Measurements from ENCODE around the gene PLA1A.

Gene PLA1A

DNA sequence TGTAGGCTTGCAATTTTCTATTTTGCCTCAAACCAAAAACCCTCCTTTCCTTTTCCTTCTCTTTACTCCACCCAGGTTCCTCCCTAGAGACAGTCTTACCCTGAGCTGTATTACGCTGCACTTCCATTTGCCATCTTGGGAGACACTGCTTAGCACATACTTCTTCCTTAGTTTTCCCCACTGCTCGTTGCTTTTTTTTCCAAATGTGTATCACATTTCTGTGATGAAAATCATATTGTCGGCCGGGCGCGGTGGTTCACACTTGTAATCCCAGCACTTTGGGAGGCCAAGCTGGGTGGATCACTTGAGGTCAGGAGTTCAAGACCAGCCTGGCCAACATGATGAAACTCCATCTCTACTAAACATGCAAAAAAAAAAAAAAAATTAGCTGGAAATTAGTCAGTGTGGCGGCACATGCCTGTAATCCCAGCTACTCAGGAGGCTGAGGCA is 33.2 kb downstream of the PLA1A start:
- no peaks in the 10 kb centered on the region for H3K36me3 ChIP-seq (ENCODE audit: insufficient read depth, low read length)
- no peaks in the 10 kb centered on the region for H3K9me3 ChIP-seq (ENCODE audit: control insufficient read depth, insufficient read depth, low read length)
- H3K9ac ChIP-seq (ENCODE audit: low read depth, low read length) = no peak overlapping the region
- peaks cover 8% of the 10 kb centered on the region; the same call in 1 of the 2 replicates for H3K4me1 ChIP-seq (ENCODE audit: insufficient read depth, low read length)

DNA sequence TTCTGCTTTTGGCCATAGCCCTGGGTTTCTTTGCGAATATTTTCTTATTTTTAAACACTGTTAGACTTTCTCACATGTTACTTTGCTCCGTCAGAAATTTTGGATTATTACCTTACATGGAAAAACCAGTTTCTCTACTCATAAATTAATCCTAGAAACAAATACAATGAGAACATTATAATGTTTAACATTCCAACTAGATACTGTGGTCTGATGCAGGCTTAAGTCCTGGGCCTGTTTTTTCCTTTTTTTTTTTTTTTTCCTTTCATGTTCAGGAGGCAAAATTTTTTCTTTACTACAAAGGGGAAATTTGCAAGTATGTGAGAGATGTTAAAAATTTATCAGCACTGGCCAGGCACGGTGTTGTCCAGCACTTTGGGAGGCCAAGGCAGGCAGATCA is 33.8 kb downstream of the PLA1A start:
- Histone ChIP-seq H3K9ac (ENCODE audit: low read depth, low read length) (no peak overlapping the region; the same call in 1 of the 2 replicates), H3K36me3 (ENCODE audit: insufficient read depth, low read length) (no peaks in the 10 kb centered on the region), H3K4me1 (ENCODE audit: insufficient read depth, low read length) (peaks cover 8% of the 10 kb centered on the region; the same call in 1 of the 2 replicates), H3K9me3 (ENCODE audit: control insufficient read depth, insufficient read depth, low read length) (no peaks in the 10 kb centered on the region)

DNA sequence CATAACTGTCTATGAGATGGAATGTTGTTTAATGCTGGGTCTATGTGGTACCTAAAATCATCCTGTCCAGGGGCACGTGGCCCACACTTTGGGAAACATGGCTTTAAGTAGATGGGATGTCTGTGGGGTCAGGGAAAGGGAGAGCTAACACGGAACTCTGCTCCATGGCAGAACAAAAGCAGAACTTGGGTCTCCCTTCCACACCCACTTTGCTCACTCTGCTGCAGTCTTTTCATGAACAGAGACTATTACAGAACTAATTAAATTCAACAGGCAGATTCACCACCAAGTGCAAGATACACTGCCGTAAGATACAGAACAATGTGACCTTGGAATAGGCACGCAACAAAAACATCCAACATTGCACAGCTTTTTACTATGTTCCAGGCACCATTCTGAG is 34.5 kb downstream of the PLA1A start:
- Histone ChIP-seq H3K9me3 (ENCODE audit: control insufficient read depth, insufficient read depth, low read length) (no peaks in the 10 kb centered on the region), H3K9ac (ENCODE audit: low read depth, low read length) (no peak overlapping the region), H3K4me1 (ENCODE audit: insufficient read depth, low read length) (peaks cover 8% of the 10 kb centered on the region; the same call in 1 of the 2 replicates), H3K36me3 (ENCODE audit: insufficient read depth, low read length) (no peaks in the 10 kb centered on the region)

DNA sequence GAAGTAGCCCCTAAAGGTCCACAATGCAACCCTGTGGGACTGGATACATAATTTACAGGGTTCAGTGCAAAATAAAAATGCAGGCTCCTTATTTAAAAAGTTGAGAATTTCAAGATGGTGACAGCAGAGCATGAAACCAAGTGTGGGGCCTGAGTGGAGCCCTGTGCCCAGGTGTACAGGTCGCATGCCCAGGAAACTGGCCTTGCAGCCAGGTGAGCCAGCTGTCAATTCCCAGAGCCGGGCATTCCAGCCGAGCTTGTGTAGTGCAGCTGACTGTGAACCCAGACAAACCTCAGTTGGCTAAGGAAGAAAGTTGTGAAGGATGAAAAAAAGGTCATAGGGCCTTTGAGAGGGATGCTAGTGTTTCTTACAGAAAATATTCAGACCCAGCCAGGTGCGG is 35.1 kb downstream of the PLA1A start:
- H3K9ac ChIP-seq (ENCODE audit: low read depth, low read length) = no peak overlapping the region
- no peaks in the 10 kb centered on the region for H3K36me3 ChIP-seq (ENCODE audit: insufficient read depth, low read length)
- H3K9me3 ChIP-seq (ENCODE audit: control insufficient read depth, insufficient read depth, low read length) = no peaks in the 10 kb centered on the region
- peaks cover 8% of the 10 kb centered on the region; the same call in 1 of the 2 replicates for H3K4me1 ChIP-seq (ENCODE audit: insufficient read depth, low read length)

DNA sequence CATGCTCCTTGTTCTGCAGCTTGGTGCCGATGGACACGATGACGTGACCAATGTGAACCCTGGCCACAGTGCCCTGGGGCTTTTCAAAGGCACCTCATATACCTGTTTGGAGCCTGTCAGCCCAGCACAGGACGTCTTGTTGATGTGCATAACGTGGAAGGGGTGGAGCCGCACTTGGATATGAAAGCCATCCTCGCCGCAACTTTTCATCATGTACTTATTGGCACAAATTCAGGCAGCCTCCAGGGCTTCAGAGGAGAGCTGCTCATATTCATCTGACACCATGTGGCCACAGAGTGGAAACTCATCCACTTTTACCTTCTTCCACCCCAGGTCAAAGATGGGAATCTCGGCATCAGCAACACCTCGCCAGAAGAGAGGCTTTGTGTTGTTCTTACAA is 38.0 kb downstream of the PLA1A start:
- Histone ChIP-seq H3K4me1 (ENCODE audit: insufficient read depth, low read length) (peaks cover 6% of the 10 kb centered on the region; the same call in 1 of the 2 replicates), H3K9ac (ENCODE audit: low read depth, low read length) (no peak overlapping the region), H3K9me3 (ENCODE audit: control insufficient read depth, insufficient read depth, low read length) (no peaks in the 10 kb centered on the region), H3K36me3 (ENCODE audit: insufficient read depth, low read length) (no peaks in the 10 kb centered on the region)

DNA sequence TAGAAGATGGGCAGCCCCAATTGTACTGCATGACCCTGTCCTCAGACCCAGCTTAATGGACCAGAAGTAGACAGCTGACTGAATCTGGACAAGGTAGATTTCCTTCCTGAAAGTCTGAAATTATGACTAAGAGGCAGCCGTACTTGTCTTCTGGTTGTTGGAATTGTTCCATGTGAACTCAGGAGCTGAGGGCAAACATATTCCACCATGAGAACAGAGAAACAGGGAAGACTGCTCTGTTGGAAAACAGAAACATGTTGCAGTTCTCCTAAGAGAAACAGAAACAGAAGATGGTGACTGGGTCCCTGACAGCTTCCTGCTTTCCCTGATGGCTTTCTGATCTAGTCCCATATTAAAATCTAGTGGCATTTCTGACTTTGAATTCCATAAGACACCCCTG is 38.6 kb downstream of the PLA1A start:
- Histone ChIP-seq H3K36me3 (ENCODE audit: insufficient read depth, low read length) (no peaks in the 10 kb centered on the region), H3K4me1 (ENCODE audit: insufficient read depth, low read length) (0 out of 2 replicates have a peak, but pooled peaks cover 3% of the 10 kb centered on the region), H3K9me3 (ENCODE audit: control insufficient read depth, insufficient read depth, low read length) (no peaks in the 10 kb centered on the region), H3K9ac (ENCODE audit: low read depth, low read length) (no peak overlapping the region)

DNA sequence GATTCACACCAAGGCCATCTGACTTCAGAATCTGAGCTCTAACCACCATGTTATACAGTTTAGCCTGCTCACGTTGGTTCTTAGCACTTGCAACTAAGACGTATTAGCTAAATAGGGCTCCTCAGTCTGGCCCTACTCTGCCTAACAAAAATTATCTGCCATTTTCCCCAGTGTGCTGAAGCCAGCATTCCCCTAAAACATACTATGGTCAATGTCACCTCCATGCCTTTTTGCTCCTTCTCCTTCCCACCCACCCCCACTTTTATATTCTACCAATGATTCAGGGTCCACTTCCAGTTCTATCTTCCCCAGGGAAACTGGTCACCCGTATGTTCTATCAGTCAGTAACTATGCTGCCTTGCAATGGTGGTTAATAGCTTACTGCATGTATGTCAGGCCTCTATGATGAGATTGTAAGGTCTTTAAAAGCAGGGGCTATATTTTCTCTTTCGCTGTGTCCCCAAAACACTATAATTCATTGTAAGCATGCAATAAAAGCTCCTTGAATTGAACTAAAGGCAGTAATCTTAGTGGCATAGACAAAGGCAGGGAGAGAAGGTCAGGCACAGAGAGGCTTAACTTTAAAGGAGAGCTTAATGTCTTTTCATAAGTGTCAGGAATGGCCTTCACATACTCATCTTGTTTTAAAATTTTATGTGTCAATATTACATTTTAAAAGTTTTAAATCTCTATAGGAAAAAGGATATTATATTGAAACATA is 39.4 kb downstream of the PLA1A start:
- no peaks in the 10 kb centered on the region for H3K36me3 ChIP-seq (ENCODE audit: insufficient read depth, low read length)
- H3K4me1 ChIP-seq (ENCODE audit: insufficient read depth, low read length) = no peaks in the 10 kb centered on the region
- no peaks in the 10 kb centered on the region for H3K9me3 ChIP-seq (ENCODE audit: control insufficient read depth, insufficient read depth, low read length)
- no peak overlapping the region for H3K9ac ChIP-seq (ENCODE audit: low read depth, low read length)

DNA sequence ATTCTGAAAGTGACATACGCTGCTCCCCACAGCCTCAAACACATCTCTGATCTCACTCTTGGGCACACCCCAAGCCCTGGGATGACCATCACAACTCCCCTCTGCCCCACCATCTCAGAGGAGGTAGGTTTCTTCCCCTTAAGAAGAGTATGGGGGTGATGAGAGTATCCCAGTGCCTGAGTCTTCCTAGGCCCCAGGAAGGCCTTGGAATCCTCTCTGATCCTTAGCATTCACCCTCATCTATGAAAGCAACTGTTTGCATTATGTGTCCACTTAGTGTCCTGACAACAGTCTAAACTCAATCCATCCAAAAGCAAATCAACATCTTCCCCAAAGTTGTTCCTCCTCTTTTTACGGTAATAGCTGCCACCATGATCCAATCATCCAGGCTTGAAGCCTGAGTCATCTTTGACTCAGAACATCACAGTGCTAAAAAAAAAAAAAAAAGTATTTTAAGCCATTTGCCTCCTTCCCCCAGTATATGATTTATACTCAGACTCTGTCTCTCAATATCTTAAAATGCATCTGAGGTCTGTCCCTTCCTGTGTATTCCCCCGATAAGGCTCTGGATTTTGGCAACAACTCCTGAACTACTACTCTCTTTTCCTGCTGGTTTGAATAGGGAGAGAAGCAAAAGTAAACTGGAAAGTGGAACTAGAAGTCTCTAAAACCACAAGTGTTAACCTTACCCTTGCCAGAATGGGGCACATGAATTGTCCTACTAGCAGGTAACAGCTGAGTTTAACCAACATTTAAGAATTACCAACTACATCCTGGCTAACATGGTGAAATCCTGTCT is 40.2 kb downstream of the PLA1A start:
- Histone ChIP-seq H3K9ac (ENCODE audit: low read depth, low read length) (no peak overlapping the region), H3K4me1 (ENCODE audit: insufficient read depth, low read length) (0 out of 2 replicates have a peak, but pooled peaks cover under 1% of the 10 kb centered on the region), H3K9me3 (ENCODE audit: control insufficient read depth, insufficient read depth, low read length) (no peaks in the 10 kb centered on the region), H3K36me3 (ENCODE audit: insufficient read depth, low read length) (no peaks in the 10 kb centered on the region)

DNA sequence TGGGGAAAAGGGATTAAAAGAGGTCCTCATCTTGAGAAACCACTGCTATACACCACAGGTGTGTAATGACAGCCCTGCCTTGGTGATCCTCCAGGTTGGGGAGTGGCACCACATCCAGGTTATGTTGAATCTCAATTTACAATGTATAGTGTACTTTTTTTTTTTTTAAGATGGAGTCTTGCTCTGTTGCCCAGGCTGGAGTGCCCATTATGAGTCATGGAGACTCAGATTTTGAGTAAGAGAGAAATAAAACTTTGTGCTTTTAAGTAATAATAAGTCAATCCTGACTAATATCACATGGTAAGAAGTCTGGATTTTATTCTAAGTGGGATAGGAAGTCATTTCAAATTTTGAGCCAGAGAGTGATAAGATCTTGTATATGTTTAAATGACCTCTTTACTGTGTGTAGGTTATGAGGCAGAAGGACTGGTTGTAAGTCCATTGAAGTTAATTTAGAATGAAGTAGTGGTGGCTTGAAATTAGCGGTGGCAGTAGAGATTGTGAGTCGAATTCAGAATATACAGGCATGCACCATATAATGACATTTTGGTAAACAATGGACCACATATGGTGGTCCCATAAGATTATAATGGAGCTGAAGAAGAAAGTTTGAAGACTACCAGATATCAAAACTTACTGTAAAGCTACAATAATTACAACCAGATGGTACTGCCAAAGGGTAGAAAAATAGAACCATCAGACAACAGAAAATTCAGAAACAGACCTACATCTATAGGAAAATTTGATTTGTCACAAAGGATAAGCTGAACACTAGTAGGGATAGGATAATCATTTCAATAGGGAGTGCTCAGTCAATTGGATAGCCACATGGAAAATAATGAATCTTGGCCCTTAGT is 42.0 kb downstream of the PLA1A start:
- H3K9me3 ChIP-seq (ENCODE audit: control insufficient read depth, insufficient read depth, low read length) = no peaks in the 10 kb centered on the region
- H3K4me1 ChIP-seq (ENCODE audit: insufficient read depth, low read length) = 0 out of 2 replicates have a peak, but pooled peaks cover 6% of the 10 kb centered on the region
- no peaks in the 10 kb centered on the region for H3K36me3 ChIP-seq (ENCODE audit: insufficient read depth, low read length)
- no peak overlapping the region for H3K9ac ChIP-seq (ENCODE audit: low read depth, low read length)

DNA sequence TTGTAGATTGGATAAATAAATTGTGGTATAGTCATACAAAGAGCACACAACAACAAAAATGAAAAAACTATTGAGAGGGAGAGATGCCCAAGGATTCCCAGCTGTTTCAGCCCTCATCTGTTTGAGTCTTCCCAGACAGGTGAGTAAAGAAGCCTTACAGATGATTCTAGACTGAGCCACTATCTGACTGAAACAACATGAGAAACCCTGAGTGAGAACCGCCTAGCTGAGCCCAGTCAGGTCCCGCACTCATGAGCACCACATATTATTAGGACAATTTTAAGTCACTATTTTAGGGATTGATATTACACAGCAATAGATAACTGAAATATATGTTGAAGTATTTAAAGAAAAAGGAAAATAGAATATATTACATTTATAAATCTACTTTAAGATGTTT is 43.7 kb downstream of the PLA1A start:
- no peaks in the 10 kb centered on the region for H3K36me3 ChIP-seq (ENCODE audit: insufficient read depth, low read length)
- no peaks in the 10 kb centered on the region for H3K9me3 ChIP-seq (ENCODE audit: control insufficient read depth, insufficient read depth, low read length)
- H3K4me1 ChIP-seq (ENCODE audit: insufficient read depth, low read length) = 0 out of 2 replicates have a peak, but pooled peaks cover 6% of the 10 kb centered on the region
- no peak overlapping the region for H3K9ac ChIP-seq (ENCODE audit: low read depth, low read length)

DNA sequence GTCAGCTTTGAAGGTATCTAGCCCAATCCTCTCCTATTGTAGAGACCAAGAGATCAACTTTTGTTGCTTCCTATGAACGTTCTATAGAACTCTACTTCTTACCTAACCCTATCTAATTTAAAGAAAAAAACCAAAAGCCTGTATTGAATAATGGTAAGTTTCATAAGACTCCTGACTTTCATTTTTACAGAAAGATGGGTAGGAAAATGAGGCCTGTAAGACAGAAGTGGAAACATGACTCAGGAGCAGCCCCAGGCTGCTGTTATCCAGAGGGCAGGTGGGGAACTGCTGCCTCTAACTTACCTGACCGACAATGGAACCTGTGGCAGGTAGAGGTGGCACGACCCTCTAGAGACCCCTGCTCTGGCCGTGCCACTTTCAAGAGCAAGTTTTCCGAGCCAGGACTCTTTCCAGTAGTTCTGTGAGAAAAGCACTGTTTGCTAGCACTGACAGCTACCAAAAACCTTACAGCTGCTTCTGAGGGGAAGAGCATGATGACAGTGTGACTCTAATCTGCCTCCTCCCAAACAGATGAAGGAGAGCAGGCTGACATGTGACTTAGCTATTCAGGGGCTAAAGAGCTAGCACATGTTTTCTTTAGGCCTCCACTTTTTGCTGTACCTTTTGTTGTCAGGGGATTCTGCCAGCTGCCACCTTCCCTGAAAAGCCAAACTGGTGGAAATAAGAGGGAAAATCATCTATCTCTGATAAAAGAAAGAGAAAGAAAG is 45.2 kb downstream of the PLA1A start:
- no peak overlapping the region for H3K9ac ChIP-seq (ENCODE audit: low read depth, low read length)
- no peaks in the 10 kb centered on the region for H3K36me3 ChIP-seq (ENCODE audit: insufficient read depth, low read length)
- no peaks in the 10 kb centered on the region for H3K9me3 ChIP-seq (ENCODE audit: control insufficient read depth, insufficient read depth, low read length)
- H3K4me1 ChIP-seq (ENCODE audit: insufficient read depth, low read length) = peaks cover 13% of the 10 kb centered on the region; the same call in 1 of the 2 replicates

DNA sequence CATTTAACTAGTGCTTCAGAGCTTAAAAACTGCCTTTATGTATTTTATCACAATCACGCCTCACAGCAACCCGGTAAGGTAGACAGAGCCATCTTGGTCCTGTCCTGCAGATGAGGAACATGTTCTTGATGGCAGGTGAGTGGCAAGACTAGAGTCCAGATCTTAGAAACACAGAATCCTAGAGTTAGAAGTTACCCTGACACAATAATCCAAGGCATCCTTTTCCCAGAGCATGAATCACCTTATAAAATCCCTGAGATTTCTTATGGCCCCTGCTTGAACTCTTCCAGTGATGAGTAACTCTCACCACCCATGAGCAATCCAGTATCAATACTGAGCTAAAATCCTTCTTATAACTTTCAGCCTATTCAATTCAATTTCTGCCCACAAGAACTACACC is 45.8 kb downstream of the PLA1A start:
- no peaks in the 10 kb centered on the region for H3K9me3 ChIP-seq (ENCODE audit: control insufficient read depth, insufficient read depth, low read length)
- H3K36me3 ChIP-seq (ENCODE audit: insufficient read depth, low read length) = no peaks in the 10 kb centered on the region
- H3K9ac ChIP-seq (ENCODE audit: low read depth, low read length) = no peak overlapping the region
- peaks cover 13% of the 10 kb centered on the region; the same call in 1 of the 2 replicates for H3K4me1 ChIP-seq (ENCODE audit: insufficient read depth, low read length)

DNA sequence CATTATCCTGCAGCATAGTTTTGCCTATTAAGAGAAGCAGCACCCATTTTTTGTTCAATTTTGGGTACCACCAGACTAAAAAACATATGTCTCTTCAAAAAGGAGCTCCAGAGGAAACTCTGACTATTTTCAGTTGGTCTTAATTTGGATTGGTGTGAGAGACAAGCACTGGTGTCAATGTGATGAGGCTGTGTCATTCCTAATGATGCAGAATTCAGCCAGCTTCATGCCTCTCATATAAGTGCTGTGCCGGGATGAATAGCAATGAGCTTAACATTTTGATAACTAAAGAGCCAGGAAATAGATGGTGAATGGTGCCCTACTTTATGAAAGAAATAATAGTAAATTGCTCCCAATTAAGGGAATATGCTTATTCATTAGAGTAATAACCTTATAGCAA is 46.8 kb downstream of the PLA1A start:
- Histone ChIP-seq H3K36me3 (ENCODE audit: insufficient read depth, low read length) (no peaks in the 10 kb centered on the region), H3K9me3 (ENCODE audit: control insufficient read depth, insufficient read depth, low read length) (no peaks in the 10 kb centered on the region), H3K9ac (ENCODE audit: low read depth, low read length) (no peak overlapping the region), H3K4me1 (ENCODE audit: insufficient read depth, low read length) (peaks cover 13% of the 10 kb centered on the region; the same call in 1 of the 2 replicates)
